Upper lobe of left lung (tissue), 4 donors: ENCODE results near the gene HSPA2.

Experiments used
- CTCF ChIP-seq, 6 experiments: fragments of 450-650 bp in 4 of 6; fragments of 200-600 bp in 2 of 6; sonication (generic) in 2 of 6; IDR thresholded peaks; one replicate each; pipeline ENCODE4 v1.5.1; 2016 to 2019; ENCODE audit warnings: antibody characterized with exemption in 6 of 6
- POLR2AphosphoS5 ChIP-seq, 2 donors: sonication (generic); formaldehyde crosslinking; IDR thresholded peaks; one replicate each; pipeline ENCODE4 v1.5.1; 2017; ENCODE audit warnings: antibody characterized with exemption in 2 of 2

- TF ChIP-seq POLR2AphosphoS5 (IDR thresholded peaks at IDR 0.05) (no peak), CTCF (IDR thresholded peaks at IDR 0.05) (no peak)
Observed at GRCh38 chr14:64515053-64515452, 25.5 kb upstream of the HSPA2 start.
